ENCODE results near the gene PTPRD.
A peak's percentile ranks its signal among the peaks of the same experiment; 100 is the strongest.

PTPRD gene

GRCh38 chr9:8356406-8356805 is 2256.4 kb downstream of the PTPRD start:
- no peak for DNase-seq

GRCh38 chr9:8351436-8351835 is 2261.4 kb downstream of the PTPRD start:
- no peak for DNase-seq

DNA sequence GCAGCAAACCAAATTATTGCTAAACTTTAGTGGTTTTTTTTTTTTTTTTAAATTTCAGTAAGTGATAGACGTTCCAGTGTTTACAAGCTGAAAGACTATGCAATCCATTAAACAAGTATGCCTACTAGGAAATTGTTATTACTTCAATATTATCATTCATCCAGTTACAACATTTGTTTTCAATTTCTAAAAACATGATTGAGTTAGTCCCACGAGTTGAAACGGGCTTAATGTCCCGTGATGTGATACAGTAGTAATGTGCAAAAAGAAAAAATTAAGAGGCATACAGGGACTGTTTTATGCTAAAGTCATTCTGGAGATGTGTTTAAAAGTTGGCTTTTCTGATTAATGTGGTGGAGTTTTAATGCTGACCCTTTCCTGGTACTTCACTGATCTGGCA is 2262.9 kb downstream of the PTPRD start:
- DNase-seq: no peak

GRCh38 chr9:8349376-8349775 is 2263.4 kb downstream of the PTPRD start:
- DNase-seq: no peak

GRCh38 chr9:8348756-8349155 is 2264.0 kb downstream of the PTPRD start:
- DNase-seq: no peak

GRCh38 chr9:8346296-8346695 is 2266.5 kb downstream of the PTPRD start:
- no peak for DNase-seq

- no peak for DNase-seq
These were observed 2273.9 kb downstream of the PTPRD start for GRCh38 chr9:8338767-8339510.

DNA sequence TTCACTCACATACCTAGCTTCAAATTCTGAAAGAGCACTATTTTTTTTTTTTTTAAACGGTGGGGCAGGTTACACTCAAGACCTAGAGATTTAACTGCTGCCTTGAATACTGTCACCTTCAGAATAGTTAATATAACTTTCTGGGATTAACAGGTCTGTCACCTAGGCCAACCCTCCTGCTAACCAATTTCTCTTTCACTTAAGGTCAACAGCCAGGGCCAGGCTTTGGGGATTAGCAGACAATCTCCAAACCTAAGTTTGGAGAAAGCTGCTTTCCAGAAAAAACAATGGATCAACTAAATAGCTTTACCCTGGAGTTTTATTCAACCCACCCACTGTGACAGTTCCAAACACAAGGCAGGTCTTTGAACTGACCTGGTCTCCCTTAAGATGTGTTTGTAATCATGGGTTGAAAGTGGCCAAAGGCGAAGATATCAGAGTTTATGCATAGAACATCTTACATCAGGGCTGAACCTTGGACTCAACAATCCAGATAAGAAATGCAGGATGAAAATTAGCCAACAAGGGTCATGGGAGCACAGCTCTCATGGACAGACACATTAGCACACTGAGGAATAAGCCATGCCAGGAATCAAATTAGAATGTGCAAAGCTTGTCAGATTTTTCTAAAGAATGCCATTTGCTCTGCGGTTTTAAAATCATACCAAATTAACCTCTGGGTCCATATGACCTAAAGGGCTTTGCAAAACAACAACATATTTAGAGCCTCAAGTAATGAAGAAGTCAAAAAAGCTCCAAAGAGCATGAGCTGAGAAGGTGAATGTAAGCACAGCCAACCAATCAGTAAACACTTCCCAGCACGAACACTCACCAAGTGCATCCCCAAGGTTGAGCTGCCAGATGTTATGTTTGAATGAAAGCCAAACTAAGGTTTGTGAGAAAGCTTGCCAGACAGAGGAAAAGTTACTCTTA is 2274.7 kb downstream of the PTPRD start:
- no peak for DNase-seq

- no peak for DNase-seq
These were observed 2279.9 kb downstream of the PTPRD start for GRCh38 chr9:8332871-8333270.

DNA sequence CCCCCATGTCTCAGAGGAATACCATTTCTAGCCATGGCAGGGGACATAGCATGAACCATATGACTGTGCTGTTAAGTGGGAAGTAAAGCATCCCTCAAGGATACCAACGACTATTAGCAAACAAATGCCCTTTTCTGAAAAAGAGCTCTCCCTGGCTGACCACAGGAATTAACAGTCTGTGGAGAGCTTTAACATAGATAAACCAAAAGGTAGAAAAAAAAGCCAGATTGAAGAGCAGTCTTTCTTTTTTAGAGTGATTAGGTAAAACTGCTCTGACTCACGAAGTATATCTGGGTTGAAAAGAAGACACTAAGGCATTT is 2280.5 kb downstream of the PTPRD start:
- DNase-seq: no peak

- no peak for DNase-seq
These were observed 2281.1 kb downstream of the PTPRD start for GRCh38 chr9:8331507-8332330.

GRCh38 chr9:8329561-8330283 is 2283.1 kb downstream of the PTPRD start:
- DNase-seq: peak in 1 of 2 donors; percentile 21

DNA sequence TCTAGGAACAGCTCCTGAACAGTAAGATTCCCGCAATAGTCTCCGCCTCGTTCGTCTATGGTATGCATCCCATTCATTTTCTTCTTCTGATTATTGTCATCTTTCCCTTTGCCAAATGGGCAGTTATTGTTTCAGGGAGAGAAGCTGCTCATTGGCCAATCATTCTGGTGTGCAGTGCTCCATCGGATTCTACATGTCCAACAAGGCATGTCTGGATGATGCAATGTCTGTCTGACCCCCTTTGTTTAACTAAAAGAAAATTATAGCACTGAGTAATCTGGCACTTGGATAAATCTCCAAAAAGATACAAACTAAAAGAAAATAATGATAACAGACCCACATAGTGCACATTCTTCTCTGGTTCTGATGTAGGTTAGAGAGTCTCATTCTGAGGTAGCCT is 2297.6 kb downstream of the PTPRD start:
- DNase-seq: no peak

GRCh38 chr9:8309258-8309657 is 2303.5 kb downstream of the PTPRD start:
- no peak for DNase-seq

DNA sequence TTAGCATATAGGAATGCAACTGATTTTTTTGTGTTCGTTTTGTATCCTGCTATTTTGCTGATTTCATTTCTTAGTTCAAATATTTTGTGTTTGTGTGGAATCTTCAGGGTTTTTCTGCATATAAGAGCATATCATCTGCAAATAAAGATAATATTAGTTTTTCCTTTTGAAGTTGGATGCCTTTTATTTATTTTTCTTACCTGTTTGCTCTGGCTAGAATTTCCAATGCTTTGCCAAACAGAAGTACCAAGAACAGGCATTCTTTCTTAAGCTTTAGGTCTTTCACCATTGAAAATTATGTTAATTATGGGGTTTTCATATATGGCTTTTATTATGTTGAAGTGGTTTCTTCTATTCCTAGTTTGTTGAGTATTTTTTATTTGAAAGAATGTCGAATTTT is 2308.1 kb downstream of the PTPRD start:
- DNase-seq: no peak

DNA sequence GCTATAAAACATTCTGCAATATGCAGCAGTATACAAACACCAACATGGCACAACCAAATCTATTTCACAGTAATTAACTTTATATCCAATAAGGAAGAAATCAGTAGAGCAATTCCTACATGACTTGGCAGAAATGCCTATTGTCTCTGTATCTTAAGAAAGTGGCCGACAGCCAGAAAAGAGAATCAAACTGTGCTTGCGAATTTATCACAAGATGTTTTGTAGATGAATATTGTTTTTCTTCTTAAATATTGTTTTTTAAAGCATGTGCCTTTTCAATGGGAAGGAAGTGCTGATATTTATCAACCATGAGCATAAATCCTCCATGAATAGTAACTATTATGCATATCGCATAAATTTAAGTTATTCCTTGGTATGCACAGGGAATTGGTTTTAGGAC is 2311.5 kb downstream of the PTPRD start:
- no peak for DNase-seq

DNA sequence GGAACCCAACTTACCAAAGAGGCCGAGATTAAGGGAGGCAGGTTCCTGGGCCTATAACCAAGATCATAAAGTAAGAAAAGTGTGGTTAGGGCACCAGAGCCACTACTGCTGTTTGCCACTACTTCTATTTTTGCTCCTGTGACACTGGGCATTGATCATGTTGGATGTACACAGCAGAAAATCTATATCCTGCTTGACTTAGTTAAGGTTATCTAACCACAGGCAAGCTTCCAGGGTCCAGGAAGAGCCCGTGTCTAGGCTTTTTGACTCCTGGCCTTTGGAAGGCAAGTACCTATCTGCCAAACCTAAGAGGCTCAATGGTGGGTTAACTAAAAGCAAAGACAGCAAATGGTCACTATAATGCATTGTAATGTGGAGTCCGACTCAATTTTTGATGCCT is 2315.8 kb downstream of the PTPRD start:
- no peak for DNase-seq

GRCh38 chr9:8292657-8293056 is 2320.1 kb downstream of the PTPRD start:
- no peak for DNase-seq

- DNase-seq: no peak
These were observed 2323.1 kb downstream of the PTPRD start for GRCh38 chr9:8289681-8290080.

DNA sequence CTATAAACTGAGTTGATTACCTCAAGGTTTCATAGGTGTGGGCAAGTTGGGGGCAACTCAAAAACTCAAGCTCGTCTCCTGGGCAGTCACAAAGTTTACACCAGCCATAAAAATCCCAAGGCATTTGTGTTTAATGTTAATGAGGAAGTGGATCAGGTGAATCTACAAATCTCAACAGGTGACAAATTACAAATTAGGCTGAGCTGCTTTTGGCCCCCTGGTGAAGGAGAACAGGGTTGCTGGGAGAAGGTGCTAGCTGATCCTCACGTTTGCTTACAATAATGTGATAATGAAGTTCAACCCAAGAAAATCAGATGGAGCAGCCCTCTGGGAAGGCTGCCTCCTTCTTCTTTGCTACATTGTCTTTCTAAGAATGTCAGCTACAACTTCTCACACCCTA is 2324.8 kb downstream of the PTPRD start:
- DNase-seq: no peak

DNA sequence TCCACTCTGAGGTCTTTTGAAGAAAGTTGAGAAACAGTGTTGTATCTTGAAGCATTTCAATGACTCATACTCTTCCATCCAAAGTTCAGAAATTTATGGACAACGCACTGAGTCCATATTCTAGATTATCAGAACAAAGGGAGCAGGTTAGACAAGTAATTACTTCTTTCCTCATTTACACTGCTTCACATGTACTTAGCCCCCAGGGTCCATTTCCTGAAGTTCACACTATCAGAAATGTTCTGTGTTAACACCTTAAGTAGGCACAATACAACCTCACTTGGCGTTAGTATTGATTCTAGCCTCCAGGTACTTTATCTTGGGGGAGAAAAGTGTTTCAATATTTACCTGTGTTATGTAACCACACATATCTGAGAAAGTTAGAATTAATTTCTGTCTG is 2325.3 kb downstream of the PTPRD start:
- no peak for DNase-seq

DNA sequence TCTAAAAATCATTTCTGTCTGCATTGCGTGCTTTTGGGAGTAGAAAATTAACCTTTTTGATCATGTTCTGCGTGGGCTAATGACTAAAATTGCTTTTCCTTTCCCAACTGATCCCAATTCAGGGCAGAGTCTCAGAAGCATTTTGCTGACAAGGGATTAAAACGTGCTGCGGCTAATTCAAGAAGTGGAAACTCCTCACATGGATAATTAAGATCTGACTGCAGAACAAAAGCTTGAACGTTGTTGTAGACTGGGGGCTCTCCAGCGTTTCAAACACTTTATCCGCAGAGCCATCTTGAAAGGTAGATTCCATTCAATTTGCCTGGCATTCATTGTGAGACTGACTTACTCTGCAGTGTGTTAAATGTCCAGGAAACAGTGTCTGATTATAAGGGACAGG is 2327.9 kb downstream of the PTPRD start:
- DNase-seq: no peak

DNA sequence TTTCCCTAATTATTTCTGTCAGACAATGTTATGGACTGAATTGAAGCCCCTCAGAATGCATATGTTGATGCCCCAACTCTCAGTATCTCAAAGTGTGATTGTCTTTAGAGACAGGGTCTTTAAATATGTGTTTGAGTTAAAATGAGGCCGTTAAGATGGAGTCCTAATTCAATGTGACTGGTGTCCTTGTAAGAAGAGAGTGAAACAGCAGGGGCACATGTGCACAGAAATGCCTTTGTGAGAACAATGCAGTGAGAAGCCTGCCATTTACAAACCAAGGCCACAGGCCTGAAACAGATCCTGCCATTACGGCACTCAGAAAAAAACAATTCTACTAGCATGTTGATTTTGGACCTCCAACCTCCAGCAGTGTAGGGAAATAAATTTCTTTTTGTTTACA is 2330.3 kb downstream of the PTPRD start:
- DNase-seq: no peak
